ENCODE measurements around the gene NCKAP5. TPM values are rescaled to one million over a fixed set of nuclear protein-coding genes. Genes with fewer than 3 reads are reported as not detected.

The NCKAP5 gene
- total RNA-seq, 1 experiment from 2014 or later = not detected

DNA sequence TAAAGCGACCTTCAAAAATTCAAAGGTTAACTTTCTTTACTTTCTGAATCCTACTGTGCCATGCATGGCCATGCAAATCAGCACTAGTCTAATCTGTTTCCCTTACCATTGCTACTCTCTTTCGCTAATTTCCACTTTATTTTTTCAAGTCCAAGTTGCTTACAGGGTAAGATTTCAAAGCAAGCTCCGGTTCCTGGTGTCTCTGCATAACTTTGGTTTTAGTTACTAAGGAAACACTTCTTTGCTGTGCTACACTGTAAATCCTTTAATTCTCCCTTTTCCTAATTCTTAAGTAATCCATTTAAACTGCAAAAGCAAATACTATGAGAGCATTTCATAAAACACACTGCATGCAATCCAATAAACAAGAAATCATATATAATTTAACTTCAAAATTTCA lies 514.7 kb downstream of the NCKAP5 start:
- H3K9me2 ChIP-seq (ENCODE audit: insufficient read depth) = no peaks in the 10 kb centered on the region
- H3K4me2 ChIP-seq = no peak overlapping the region
- ChIA-PET POLR2A (ENCODE audit: unreplicated experiment) (no interaction called here), CTCF (no interaction called here)
- H3K79me2 ChIP-seq (ENCODE audit: low read depth) = no peaks in the 10 kb centered on the region
- no peak overlapping the region for H3K4me3 ChIP-seq
- no peaks in the 10 kb centered on the region for H3F3A ChIP-seq (ENCODE audit: insufficient read depth, low read depth)
- no peaks in the 10 kb centered on the region for H4K20me1 ChIP-seq (ENCODE audit: insufficient read depth)
- H2AFZ ChIP-seq = no peak overlapping the region
- no peaks in the 10 kb centered on the region for H3K4me1 ChIP-seq (replicated peaks; ENCODE audit: insufficient read depth)
- H3K9me3 ChIP-seq (ENCODE audit: insufficient read depth, low read depth) = no peaks in the 10 kb centered on the region
- H3K27ac ChIP-seq = no peak overlapping the region
- BruUV-seq (replicated peaks) = no TSS peak
- TF ChIP-seq CTCF (conservative IDR thresholded peaks at IDR 0.05) = no peak
- TF ChIP-seq EZH2 (IDR thresholded peaks at IDR 0.05; ENCODE audit: low read depth) = no peak
- intact Hi-C loops (cut with micrococcal nuclease; ENCODE audit: unreplicated experiment) = no loop called here
- no peaks in the 10 kb centered on the region for H3K36me3 ChIP-seq (ENCODE audit: low read depth)
- no peaks in the 10 kb centered on the region; the same call in 1 of the 2 replicates for H3K27me3 ChIP-seq (ENCODE audit: insufficient read depth, low read depth)
- DNase-seq = no peak

GRCh38 chr2:133045787-133046186 lies 522.5 kb downstream of the NCKAP5 start:
- ChIA-PET CTCF (no interaction called here), POLR2A (ENCODE audit: unreplicated experiment) (no interaction called here)
- no peaks in the 10 kb centered on the region for H3K79me2 ChIP-seq (ENCODE audit: low read depth)
- H3K9me3 ChIP-seq (ENCODE audit: insufficient read depth, low read depth) = no peaks in the 10 kb centered on the region
- no TSS peak for BruUV-seq (replicated peaks)
- no peaks in the 10 kb centered on the region for H4K20me1 ChIP-seq (ENCODE audit: insufficient read depth)
- H3K4me3 ChIP-seq = no peak overlapping the region
- intact Hi-C loops (cut with micrococcal nuclease; ENCODE audit: unreplicated experiment) = no loop called here
- TF ChIP-seq CTCF (conservative IDR thresholded peaks at IDR 0.05) (no peak), EZH2 (IDR thresholded peaks at IDR 0.05; ENCODE audit: low read depth) (no peak)
- H3K36me3 ChIP-seq (ENCODE audit: low read depth) = no peaks in the 10 kb centered on the region
- H3K4me1 ChIP-seq (replicated peaks; ENCODE audit: insufficient read depth) = no peaks in the 10 kb centered on the region
- H3K27me3 ChIP-seq (ENCODE audit: insufficient read depth, low read depth) = no peaks in the 10 kb centered on the region; the same call in 1 of the 2 replicates
- H2AFZ ChIP-seq = no peak overlapping the region
- H3K27ac ChIP-seq = no peak overlapping the region
- H3K4me2 ChIP-seq = no peak overlapping the region
- no peak for DNase-seq
- H3F3A ChIP-seq (ENCODE audit: insufficient read depth, low read depth) = no peaks in the 10 kb centered on the region
- H3K9me2 ChIP-seq (ENCODE audit: insufficient read depth) = peaks cover 4% of the 10 kb centered on the region; the same call in 1 of the 2 replicates

DNA sequence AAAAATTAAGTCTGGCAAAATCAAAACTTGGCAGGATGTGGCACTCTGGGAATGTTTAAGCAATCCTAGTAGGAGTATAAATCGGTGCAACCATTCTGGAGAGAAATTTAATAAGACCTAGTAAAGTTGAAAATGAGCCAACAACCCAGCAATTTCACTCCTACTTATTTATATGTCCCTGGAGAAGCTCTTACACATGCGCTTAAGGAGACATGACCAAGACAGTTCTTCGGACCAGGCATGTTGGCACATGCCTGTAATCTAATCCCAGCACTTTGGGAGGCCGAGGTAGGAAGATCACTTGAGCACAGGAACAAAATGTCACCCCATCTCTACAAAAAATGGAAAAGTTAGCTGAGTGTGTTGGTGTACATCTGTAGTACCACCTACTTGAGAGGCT lies 523.7 kb downstream of the NCKAP5 start:
- Histone ChIP-seq H3K9me2 (ENCODE audit: insufficient read depth) (peaks cover 4% of the 10 kb centered on the region; the same call in 1 of the 2 replicates), H3F3A (ENCODE audit: insufficient read depth, low read depth) (no peaks in the 10 kb centered on the region), H2AFZ (no peak overlapping the region), H3K27ac (no peak overlapping the region), H3K4me2 (no peak overlapping the region), H4K20me1 (ENCODE audit: insufficient read depth) (no peaks in the 10 kb centered on the region), H3K79me2 (ENCODE audit: low read depth) (no peaks in the 10 kb centered on the region), H3K9me3 (ENCODE audit: insufficient read depth, low read depth) (no peaks in the 10 kb centered on the region), H3K27me3 (ENCODE audit: insufficient read depth, low read depth) (no peaks in the 10 kb centered on the region; the same call in 1 of the 2 replicates), H3K36me3 (ENCODE audit: low read depth) (no peaks in the 10 kb centered on the region), H3K4me3 (no peak overlapping the region), H3K4me1 (replicated peaks; ENCODE audit: insufficient read depth) (no peaks in the 10 kb centered on the region)
- intact Hi-C loops (cut with micrococcal nuclease; ENCODE audit: unreplicated experiment) = no loop called here
- ChIA-PET CTCF (no interaction called here), POLR2A (ENCODE audit: unreplicated experiment) (no interaction called here)
- no TSS peak for BruUV-seq (replicated peaks)
- TF ChIP-seq EZH2 (IDR thresholded peaks at IDR 0.05; ENCODE audit: low read depth) (no peak), CTCF (conservative IDR thresholded peaks at IDR 0.05) (no peak)
- no peak for DNase-seq
